SK-N-SH (cell line): ENCODE data around the gene CLTCL1. TPM values are rescaled to one million over a fixed set of nuclear protein-coding genes. Genes with fewer than 3 reads are reported as not detected.

Source experiments
- CTCF ChIA-PET: fragments of 300-600, 350-600 bp; formaldehyde crosslinking; extraction: SDS; loops from one replicate; lab custom pipeline; 2021; lab: Yijun Ruan, JAX
- POLR2A ChIA-PET: fragments of 350-600 bp; sonication (Branson Sonifier 250); formaldehyde crosslinking; extraction: SDS; loops from one replicate; lab custom pipeline; 2020; ENCODE audit warnings: antibody characterized with exemption, inconsistent platforms; lab: Yijun Ruan, JAX
- DNase-seq: peaks from one replicate; pipeline ENCODE4 v3.0.0; 2012
- H2AFZ ChIP-seq: fragments of 200-600 bp; sonication (generic); 2 replicates; pipeline ENCODE4 v1.8.1; 2016; ENCODE audit warnings: antibody characterized with exemption, mild to moderate bottlenecking, low read depth
- H3F3A ChIP-seq: fragments of 200-600 bp; sonication (generic); replicated peaks from 2 replicates; pipeline ENCODE3; 2016; ENCODE audit warnings: antibody characterized with exemption, mild to moderate bottlenecking; ENCODE audit not compliant: insufficient read depth
- H3K27ac ChIP-seq, 2 experiments: fragments of 200-500 bp in 1 of 2; fragments of 200-600 bp in 1 of 2; sonication (Bioruptor generic) in 1 of 2; sonication (generic), shearing (Covaris generic) in 1 of 2; 2 replicates each; pipeline versions ENCODE4 v1.5.1 to v1.6.1; 2014 to 2016; ENCODE audit warnings: low read depth in 2 of 2, inconsistent platforms in 1 of 2, low read length in 1 of 2, mild to moderate bottlenecking in 1 of 2, mixed read lengths in 1 of 2
- H3K27me3 ChIP-seq: fragments of 200-600 bp; sonication (generic), shearing (Covaris generic); 2 replicates; pipeline ENCODE4 v1.6.1; 2016; ENCODE audit warnings: mixed run types; ENCODE audit not compliant: insufficient read depth
- H3K36me3 ChIP-seq, 2 experiments: fragments of 200-500 bp in 1 of 2; fragments of 200-600 bp in 1 of 2; sonication (Bioruptor generic) in 1 of 2; sonication (generic) in 1 of 2; replicated peaks in 1 of 2; 2 replicates each; pipeline versions ENCODE3 to v1.5.1; 2014 to 2016; ENCODE audit warnings: low read length in 1 of 2, mild to moderate bottlenecking in 1 of 2; ENCODE audit not compliant: insufficient read depth in 2 of 2, control insufficient read depth in 1 of 2
- H3K4me1 ChIP-seq, 2 experiments: fragments of 200-500 bp in 1 of 2; fragments of 200-600 bp in 1 of 2; sonication (Bioruptor generic) in 1 of 2; sonication (generic), shearing (Covaris generic) in 1 of 2; 2 replicates each; pipeline versions ENCODE4 v1.5.1 to v1.6.1; 2014 to 2016; ENCODE audit warnings: low read depth in 1 of 2, low read length in 1 of 2, mixed run types in 1 of 2; ENCODE audit not compliant: insufficient read depth in 2 of 2, control insufficient read depth in 1 of 2
- H3K4me2 ChIP-seq: fragments of 200-600 bp; sonication (generic), shearing (Covaris generic); 2 replicates; pipeline ENCODE4 v1.6.1; 2017; ENCODE audit warnings: mixed run types
- H3K4me3 ChIP-seq, 2 experiments: fragments of 200-500 bp in 1 of 2; fragments of 200-600 bp in 1 of 2; sonication (Bioruptor generic) in 1 of 2; sonication (generic), shearing (Covaris generic) in 1 of 2; 2 replicates each; pipeline versions ENCODE4 v1.5.1 to v1.8.1; 2014 to 2016; ENCODE audit warnings: low read depth in 2 of 2, inconsistent platforms in 1 of 2, low read length in 1 of 2, mild to moderate bottlenecking in 1 of 2, mixed read lengths in 1 of 2, moderate library complexity in 1 of 2
- H3K79me2 ChIP-seq: fragments of 200-600 bp; sonication (generic); 2 replicates; pipeline ENCODE4 v1.8.1; 2017; ENCODE audit warnings: mild to moderate bottlenecking; ENCODE audit not compliant: insufficient read depth
- H3K9ac ChIP-seq: fragments of 200-600 bp; sonication (generic); 2 replicates; pipeline ENCODE4 v1.6.1; 2017; ENCODE audit warnings: mixed run types
- H3K9me2 ChIP-seq: fragments of 200-600 bp; sonication (generic); 2 replicates; pipeline ENCODE4 v1.6.1; 2017; ENCODE audit warnings: mixed run types
- H3K9me3 ChIP-seq: fragments of 200-600 bp; sonication (generic); 2 replicates; pipeline ENCODE4 v1.6.1; 2017; ENCODE audit warnings: mixed run types, mild to moderate bottlenecking, moderate library complexity
- H4K20me1 ChIP-seq: fragments of 200-600 bp; sonication (generic); 2 replicates; pipeline ENCODE4 v1.6.1; 2017; ENCODE audit warnings: mild to moderate bottlenecking, mixed run types; ENCODE audit not compliant: insufficient read depth
- ELF1 ChIP-seq: IDR thresholded peaks from 2 replicates; pipeline ENCODE4 v1.4.0; 2012
- FOXJ3 ChIP-seq: sonication (generic); formaldehyde crosslinking; IDR thresholded peaks from 2 replicates; pipeline ENCODE4 v1.5.1; 2020; ENCODE audit warnings: mild to moderate bottlenecking, missing genetic modification reagents
- FOXM1 ChIP-seq: IDR thresholded peaks from 2 replicates; pipeline ENCODE4 v1.4.0; 2012; ENCODE audit warnings: low read depth, mild to moderate bottlenecking
- JUND ChIP-seq: IDR thresholded peaks from 2 replicates; pipeline ENCODE4 v1.4.0; 2012
- MXI1 ChIP-seq: IDR thresholded peaks from 2 replicates; pipeline ENCODE4 v1.6.1; 2012; ENCODE audit warnings: mild to moderate bottlenecking, low read depth, low read length, improper control_type of control experiment
- NFIC ChIP-seq: IDR thresholded peaks from 2 replicates; pipeline ENCODE4 v1.4.0; 2012; ENCODE audit warnings: borderline replicate concordance
- NRF1 ChIP-seq: IDR thresholded peaks from 2 replicates; pipeline ENCODE4 v1.6.1; 2012; ENCODE audit warnings: low read depth, mild to moderate bottlenecking, low read length
- PBX3 ChIP-seq: IDR thresholded peaks from 2 replicates; pipeline ENCODE4; 2012
- RAD21 ChIP-seq: IDR thresholded peaks from 2 replicates; pipeline ENCODE4 v1.6.1; 2012; ENCODE audit warnings: mild to moderate bottlenecking, low read length
- SMC3 ChIP-seq: IDR thresholded peaks from 2 replicates; pipeline ENCODE4 v1.6.1; 2012; ENCODE audit warnings: low read depth, low read length, improper control_type of control experiment
- TEAD4 ChIP-seq: IDR thresholded peaks from 2 replicates; pipeline ENCODE4 v1.4.0; 2012; ENCODE audit warnings: mild to moderate bottlenecking, borderline replicate concordance; ENCODE audit not compliant: insufficient read depth
- USF2 ChIP-seq: fragments of 150-350 bp; IDR thresholded peaks from 2 replicates; pipeline ENCODE4 v1.6.1; 2017; ENCODE audit warnings: antibody characterized with exemption, low read length, low read depth, borderline replicate concordance
- WGBS: methylation state at CpG from one replicate; pipeline ENCODE4 v1.1.6; 2017; ENCODE audit warnings: low lambda C conversion rate; 5-methylcytosine and 5-hydroxymethylcytosine counted together
- polyA plus RNA-seq, 3 experiments: library from polyadenylated mRNA; depleted of rRNA; stranded (reverse); fragments of >200 nt; gene quantifications; 2 replicates each; pipeline ENCODE4 v1.2.3, GENCODE V29; 2012
- TF ChIP-seq, protein P1 (sequence below): fragments of 200-600 bp; sonication (generic); IDR thresholded peaks from 2 replicates; pipeline ENCODE4 v1.6.1; 2017; ENCODE audit warnings: antibody characterized with exemption, mild to moderate bottlenecking, moderate library complexity
- TF ChIP-seq, protein P2 (sequence below): IDR thresholded peaks from 2 replicates; pipeline ENCODE4 v1.4.0; 2012; ENCODE audit warnings: low read depth, borderline replicate concordance
- TF ChIP-seq, protein P3 (sequence below): IDR thresholded peaks from 2 replicates; pipeline ENCODE4 v1.6.1; 2012; ENCODE audit warnings: mild to moderate bottlenecking, low read depth, low read length, moderate library complexity

CLTCL1 gene
- polyA plus RNA-seq, 1 of the 3 experiments (the other 2 are of a cell fraction) = 6.7 TPM

- H3K27me3 ChIP-seq = no peaks in the 10 kb centered on the region
- H3K4me3 ChIP-seq = no peak overlapping the region
- no peaks in the 10 kb centered on the region for H3F3A ChIP-seq
- ChIA-PET CTCF (no interaction called here), POLR2A (no interaction called here)
- H3K4me1 ChIP-seq = no peaks in the 10 kb centered on the region
- DNase-seq = no peak
- H3K27ac ChIP-seq = no peak overlapping the region
- peaks cover 0 to 19% of the 10 kb centered on the region in 2 experiments for H3K36me3 ChIP-seq
- TF ChIP-seq RAD21 = no peak
- TF ChIP-seq ELF1 = no peak
- no peak for TF ChIP-seq MXI1
- TF ChIP-seq FOXJ3 (CRISPR knock-in tag) = no peak
- TF ChIP-seq PBX3 = no peak
- TF ChIP-seq SMC3 = no peak
- TF ChIP-seq JUND = no peak
- no peak for TF ChIP-seq FOXM1
- TF ChIP-seq, protein P1, sequence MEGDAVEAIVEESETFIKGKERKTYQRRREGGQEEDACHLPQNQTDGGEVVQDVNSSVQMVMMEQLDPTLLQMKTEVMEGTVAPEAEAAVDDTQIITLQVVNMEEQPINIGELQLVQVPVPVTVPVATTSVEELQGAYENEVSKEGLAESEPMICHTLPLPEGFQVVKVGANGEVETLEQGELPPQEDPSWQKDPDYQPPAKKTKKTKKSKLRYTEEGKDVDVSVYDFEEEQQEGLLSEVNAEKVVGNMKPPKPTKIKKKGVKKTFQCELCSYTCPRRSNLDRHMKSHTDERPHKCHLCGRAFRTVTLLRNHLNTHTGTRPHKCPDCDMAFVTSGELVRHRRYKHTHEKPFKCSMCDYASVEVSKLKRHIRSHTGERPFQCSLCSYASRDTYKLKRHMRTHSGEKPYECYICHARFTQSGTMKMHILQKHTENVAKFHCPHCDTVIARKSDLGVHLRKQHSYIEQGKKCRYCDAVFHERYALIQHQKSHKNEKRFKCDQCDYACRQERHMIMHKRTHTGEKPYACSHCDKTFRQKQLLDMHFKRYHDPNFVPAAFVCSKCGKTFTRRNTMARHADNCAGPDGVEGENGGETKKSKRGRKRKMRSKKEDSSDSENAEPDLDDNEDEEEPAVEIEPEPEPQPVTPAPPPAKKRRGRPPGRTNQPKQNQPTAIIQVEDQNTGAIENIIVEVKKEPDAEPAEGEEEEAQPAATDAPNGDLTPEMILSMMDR = no peak
- TF ChIP-seq USF2 = no peak
- TF ChIP-seq NRF1 = no peak
- TF ChIP-seq, protein P2, sequence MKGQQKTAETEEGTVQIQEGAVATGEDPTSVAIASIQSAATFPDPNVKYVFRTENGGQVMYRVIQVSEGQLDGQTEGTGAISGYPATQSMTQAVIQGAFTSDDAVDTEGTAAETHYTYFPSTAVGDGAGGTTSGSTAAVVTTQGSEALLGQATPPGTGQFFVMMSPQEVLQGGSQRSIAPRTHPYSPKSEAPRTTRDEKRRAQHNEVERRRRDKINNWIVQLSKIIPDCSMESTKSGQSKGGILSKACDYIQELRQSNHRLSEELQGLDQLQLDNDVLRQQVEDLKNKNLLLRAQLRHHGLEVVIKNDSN = no peak
- TF ChIP-seq NFIC = no peak
- no peak for TF ChIP-seq TEAD4
- TF ChIP-seq, protein P3, sequence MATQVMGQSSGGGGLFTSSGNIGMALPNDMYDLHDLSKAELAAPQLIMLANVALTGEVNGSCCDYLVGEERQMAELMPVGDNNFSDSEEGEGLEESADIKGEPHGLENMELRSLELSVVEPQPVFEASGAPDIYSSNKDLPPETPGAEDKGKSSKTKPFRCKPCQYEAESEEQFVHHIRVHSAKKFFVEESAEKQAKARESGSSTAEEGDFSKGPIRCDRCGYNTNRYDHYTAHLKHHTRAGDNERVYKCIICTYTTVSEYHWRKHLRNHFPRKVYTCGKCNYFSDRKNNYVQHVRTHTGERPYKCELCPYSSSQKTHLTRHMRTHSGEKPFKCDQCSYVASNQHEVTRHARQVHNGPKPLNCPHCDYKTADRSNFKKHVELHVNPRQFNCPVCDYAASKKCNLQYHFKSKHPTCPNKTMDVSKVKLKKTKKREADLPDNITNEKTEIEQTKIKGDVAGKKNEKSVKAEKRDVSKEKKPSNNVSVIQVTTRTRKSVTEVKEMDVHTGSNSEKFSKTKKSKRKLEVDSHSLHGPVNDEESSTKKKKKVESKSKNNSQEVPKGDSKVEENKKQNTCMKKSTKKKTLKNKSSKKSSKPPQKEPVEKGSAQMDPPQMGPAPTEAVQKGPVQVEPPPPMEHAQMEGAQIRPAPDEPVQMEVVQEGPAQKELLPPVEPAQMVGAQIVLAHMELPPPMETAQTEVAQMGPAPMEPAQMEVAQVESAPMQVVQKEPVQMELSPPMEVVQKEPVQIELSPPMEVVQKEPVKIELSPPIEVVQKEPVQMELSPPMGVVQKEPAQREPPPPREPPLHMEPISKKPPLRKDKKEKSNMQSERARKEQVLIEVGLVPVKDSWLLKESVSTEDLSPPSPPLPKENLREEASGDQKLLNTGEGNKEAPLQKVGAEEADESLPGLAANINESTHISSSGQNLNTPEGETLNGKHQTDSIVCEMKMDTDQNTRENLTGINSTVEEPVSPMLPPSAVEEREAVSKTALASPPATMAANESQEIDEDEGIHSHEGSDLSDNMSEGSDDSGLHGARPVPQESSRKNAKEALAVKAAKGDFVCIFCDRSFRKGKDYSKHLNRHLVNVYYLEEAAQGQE = no peak
- H3K79me2 ChIP-seq = peaks cover 19% of the 10 kb centered on the region
- no peak overlapping the region for H3K9ac ChIP-seq
- 85% methylated on average over 2 of the region's 2 CpGs for WGBS
- H2AFZ ChIP-seq = no peak overlapping the region
- H3K9me3 ChIP-seq = peaks cover 11% of the 10 kb centered on the region; the same call in 1 of the 2 replicates
- H3K4me2 ChIP-seq = no peak overlapping the region
- no peaks in the 10 kb centered on the region for H3K9me2 ChIP-seq
- H4K20me1 ChIP-seq = no peaks in the 10 kb centered on the region
Measured at GRCh38 chr22:19266547-19267086, 24.9 kb downstream of the CLTCL1 start.
